A673 (cell line): ENCODE results near the gene TBCD.

ENCODE experiments used
- CTCF ChIP-seq: fragments of 300-800, 200-600 bp; sonication (generic); conservative IDR thresholded peaks from 2 replicates; pipeline ENCODE4 v1.5.1; 2017; ENCODE audit warnings: low read depth, mild to moderate bottlenecking, antibody characterized with exemption, low read length, moderate library complexity, mixed read lengths
- EZH2 ChIP-seq: fragments of 200-600 bp; sonication (generic); IDR thresholded peaks from 2 replicates; pipeline ENCODE4 v1.6.1; 2017; ENCODE audit warnings: borderline replicate concordance, low read depth, mild to moderate bottlenecking, mixed read lengths, antibody characterized with exemption, low read length; ENCODE audit not compliant: poor library complexity, severe bottlenecking

DNA sequence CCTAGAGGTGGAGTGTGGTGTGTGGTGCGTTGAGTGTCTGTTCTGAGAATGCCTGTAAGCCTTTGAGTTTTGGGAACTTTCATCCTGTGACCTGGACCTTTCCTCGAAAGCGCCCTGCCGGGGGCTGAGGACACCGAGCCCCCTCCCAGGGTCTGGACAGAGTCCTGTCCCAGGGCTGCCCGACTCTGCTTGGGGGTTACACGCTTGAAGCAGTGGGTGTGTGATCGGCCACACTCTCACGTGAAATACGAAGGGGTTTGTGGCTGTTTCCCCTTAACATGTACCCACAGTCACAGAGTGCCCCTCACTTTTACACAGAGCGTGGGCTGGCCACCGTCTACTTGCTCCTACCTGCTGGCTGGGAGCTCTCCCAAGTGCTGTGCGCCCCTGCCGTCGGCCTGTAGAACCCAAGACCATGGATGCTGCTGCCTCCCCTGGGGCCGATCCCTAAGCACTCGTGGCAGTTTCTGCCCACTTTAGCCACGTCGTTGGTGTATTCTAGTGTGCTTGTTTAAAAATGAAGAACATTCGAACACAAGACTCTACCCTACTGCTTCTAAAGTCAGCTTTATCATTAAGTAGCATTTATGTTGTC, 81.1 kb downstream of the TBCD start:
- TF ChIP-seq CTCF (no peak), EZH2 (no peak)
